Measurements from ENCODE around the gene L1CAM.

Gene L1CAM

GRCh38 chrX:153862369-153863250 lies 23.4 kb downstream of the L1CAM start:
- DNase-seq: no peak

GRCh38 chrX:153861733-153862310 lies 24.2 kb downstream of the L1CAM start:
- DNase-seq: no peak

- DNase-seq: no peak
Measured at GRCh38 chrX:153861151-153861550, 24.8 kb downstream of the L1CAM start.

GRCh38 chrX:153857348-153857903 lies 28.5 kb downstream of the L1CAM start:
- no peak for DNase-seq

- no peak for DNase-seq
Measured at GRCh38 chrX:153854702-153855101, 31.3 kb downstream of the L1CAM start.

- no peak for DNase-seq
Measured at GRCh38 chrX:153853902-153854267, 32.1 kb downstream of the L1CAM start.

- no peak for DNase-seq
Measured at GRCh38 chrX:153853180-153853901, 32.6 kb downstream of the L1CAM start.

- DNase-seq: no peak
Measured at GRCh38 chrX:153851981-153852380, 34.0 kb downstream of the L1CAM start.

- no peak for DNase-seq
Measured at GRCh38 chrX:153848325-153848724, 37.6 kb downstream of the L1CAM start.

GRCh38 chrX:153845842-153846241 lies 40.1 kb downstream of the L1CAM start:
- DNase-seq: no peak

GRCh38 chrX:153845195-153845594 lies 40.8 kb downstream of the L1CAM start:
- DNase-seq: no peak

GRCh38 chrX:153844509-153845082 lies 41.4 kb downstream of the L1CAM start:
- no peak for DNase-seq

- DNase-seq: no peak
Measured at GRCh38 chrX:153836921-153837320, 49.1 kb downstream of the L1CAM start.

GRCh38 chrX:153832728-153833127 lies 53.2 kb downstream of the L1CAM start:
- DNase-seq: no peak

GRCh38 chrX:153831429-153832150 lies 54.4 kb downstream of the L1CAM start:
- DNase-seq: no peak

- peak; percentile 22 for DNase-seq
Measured at GRCh38 chrX:153830640-153831428, 55.1 kb downstream of the L1CAM start.

- DNase-seq: no peak
Measured at GRCh38 chrX:153829799-153830639, 56.0 kb downstream of the L1CAM start, which contains the start of gene PDZD4. Gene PDZD4, minus strand, starts transcription at chrX:153830544. Its CDS starts 246 bp downstream, at chrX:153830298.

- no peak for DNase-seq
Measured at GRCh38 chrX:153829549-153829798, 56.5 kb downstream of the L1CAM start.

- no peak for DNase-seq
Measured at GRCh38 chrX:153828723-153829548, 57.0 kb downstream of the L1CAM start.

GRCh38 chrX:153828308-153828707 lies 57.7 kb downstream of the L1CAM start:
- no peak for DNase-seq

Measured in NCI-H1092 treated with DMSO at 0.1 percent for 48 hours (cell line).